Measurements from ENCODE around the gene GNA12. TPM values are rescaled to one million over a fixed set of nuclear protein-coding genes. Genes with fewer than 3 reads are reported as not detected.

The GNA12 gene
- total and polyA plus RNA-seq, 2 of the 4 experiments (the other 2 are of a cell fraction) = 14.3 to 93.9 TPM

DNA sequence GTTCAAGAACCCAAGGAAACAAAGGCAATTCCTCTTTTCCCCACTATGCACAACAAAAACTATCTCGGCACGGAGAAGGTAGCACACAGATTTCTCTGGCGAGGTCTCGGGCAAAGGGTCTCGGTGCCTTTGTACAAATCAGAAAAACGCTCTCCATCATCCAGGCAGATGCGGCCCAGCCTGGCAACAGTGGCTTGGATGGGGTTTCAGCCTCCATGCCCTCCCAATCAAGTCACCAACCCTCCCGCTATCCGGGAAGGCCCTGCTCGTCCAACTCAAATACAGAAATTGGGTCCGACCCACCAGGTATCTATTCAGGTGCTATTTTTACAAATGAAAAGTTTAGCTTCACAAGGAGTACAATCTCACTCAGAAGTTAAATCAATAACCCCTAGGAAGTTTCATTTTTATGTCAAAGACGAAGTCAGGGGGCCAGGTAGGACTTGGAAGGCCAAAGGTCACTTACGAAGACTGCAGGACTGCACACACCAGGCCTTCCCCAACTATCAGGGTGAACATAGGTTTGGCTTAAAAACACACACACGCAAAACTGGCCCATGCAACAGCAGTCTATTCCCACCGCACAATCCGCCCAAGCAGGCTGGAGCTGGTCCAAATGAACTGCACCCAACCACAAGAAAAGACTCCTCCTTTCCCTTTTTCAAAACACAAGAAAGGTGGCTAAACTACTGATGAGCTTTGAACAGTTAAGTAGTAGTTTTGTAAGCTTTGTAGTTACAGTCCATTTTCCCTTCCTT is 43.0 kb downstream of the GNA12 start:
- POLR2A ChIA-PET (ENCODE audit: unreplicated experiment) = no interaction called here
- peak; percentile 73 for DNase-seq
- H2BK15ac ChIP-seq (ENCODE audit: low read depth, low read length) = peak overlapping the region; percentile 58; the same call in 2 of the 3 replicates
- H3K27ac ChIP-seq (ENCODE audit: insufficient read depth, low read length) = peak overlapping the region; percentile 56
- no peak overlapping the region for H3K4me3 ChIP-seq (ENCODE audit: insufficient read depth, low read depth, low read length)
- H3K14ac ChIP-seq (replicated peaks; ENCODE audit: low read depth, low read length) = peak overlapping the region; percentile 66
- in situ Hi-C loops (cut with MboI; ENCODE audit: low sequenced_read_pairs) = no loop called here
- dilution Hi-C loops (cut with HindIII; ENCODE audit: low sequenced_read_pairs, unreplicated experiment) = no loop called here
- BruUV-seq (replicated peaks) = no TSS peak
- peaks cover 31% of the 10 kb centered on the region for H3K4me1 ChIP-seq (ENCODE audit: control insufficient read depth, insufficient read depth, low read length)
- H3K79me1 ChIP-seq (ENCODE audit: low read depth in 1 of 2, low read length in 2 of 2) = peaks cover 51 to 79% of the 10 kb centered on the region in 2 experiments
- H4K91ac ChIP-seq (ENCODE audit: insufficient read depth, low read depth, low read length) = peak overlapping the region; percentile 83
- peaks cover 45% of the 10 kb centered on the region for H3K9me1 ChIP-seq (ENCODE audit: insufficient read depth, low read length)
- H3K9ac ChIP-seq (ENCODE audit: low read depth, low read length) = no peak overlapping the region
- H3K9me3 ChIP-seq (ENCODE audit: control insufficient read depth, insufficient read depth, low read length) = no peaks in the 10 kb centered on the region
- H2BK20ac ChIP-seq (ENCODE audit: low read depth, low read length) = peak overlapping the region; percentile 35
- no peaks in the 10 kb centered on the region for H3K36me3 ChIP-seq (ENCODE audit: control insufficient read depth, insufficient read depth, low read length)
- ATAC-seq (ENCODE audit: low read depth) = no peak
- H4K5ac ChIP-seq (ENCODE audit: low read depth, low read length) = peak overlapping the region; percentile 23
- H2AK5ac ChIP-seq (ENCODE audit: low read depth, low read length) = peak overlapping the region; percentile 60
- peak overlapping the region; percentile 94 for H2BK5ac ChIP-seq (ENCODE audit: low read depth, low read length, poor library complexity, severe bottlenecking)
- no peak overlapping the region for H2AK9ac ChIP-seq (replicated peaks; ENCODE audit: low read depth, low read length, poor library complexity)
- H3K56ac ChIP-seq (ENCODE audit: extremely low read depth, insufficient read depth, low read length) = peak overlapping the region; percentile 66
- peak overlapping the region; percentile 72 for H3K4me2 ChIP-seq (ENCODE audit: low read depth, low read length)
- H4K8ac ChIP-seq (ENCODE audit: low read depth in 2 of 2, low read length in 2 of 2) = peak overlapping the region; percentile 51 to 80
- H4K20me1 ChIP-seq (ENCODE audit: insufficient read depth, low read length) = peaks cover 8% of the 10 kb centered on the region; the same call in 1 of the 2 replicates
- H3K4ac ChIP-seq (ENCODE audit: low read depth, low read length) = peak overlapping the region; percentile 78
- CTCF ChIA-PET = interaction anchor here (0.5 to 1.7 kb wide), 3 partner anchors 17 to 41 kb away, joined by 3 to 5 read pairs (median 3); no protein-coding TSS in a partner anchor
- peak overlapping the region; percentile 78 for H2BK120ac ChIP-seq (ENCODE audit: low read depth, low read length)
- H3K18ac ChIP-seq (ENCODE audit: low read depth, low read length) = peak overlapping the region; percentile 83
- peak overlapping the region; percentile 61 for H3K23ac ChIP-seq (ENCODE audit: low read depth, low read length)
- no CpG with 5 or more reads among the region's 16 CpGs for WGBS, 2 experiments (ENCODE audit: extremely low coverage in 2 of 2, insufficient read length in 1 of 2)
- no peak overlapping the region for H2AFZ ChIP-seq (replicated peaks; ENCODE audit: low read length, poor library complexity)
- intact Hi-C loops (cut with micrococcal nuclease) = no loop called here
- no peaks in the 10 kb centered on the region for H3K27me3 ChIP-seq (ENCODE audit: control insufficient read depth, insufficient read depth, low read length)
- TF ChIP-seq BHLHE40 (IDR thresholded peaks at IDR 0.05; ENCODE audit: low read depth, low read length) (no peak), RFX5 (IDR thresholded peaks at IDR 0.05; ENCODE audit: low read depth, low read length) (no peak), MXI1 (IDR thresholded peaks at IDR 0.05; ENCODE audit: borderline replicate concordance, low read depth, low read length) (no peak), POLR2A (IDR thresholded peaks at IDR 0.05; ENCODE audit: low read depth, low read length) (no peak), RCOR1 (IDR thresholded peaks at IDR 0.05; ENCODE audit: insufficient replicate concordance, low read length) (no peak), CHD1 (IDR thresholded peaks at IDR 0.05; ENCODE audit: low read depth, low read length) (no peak), RAD21 (IDR thresholded peaks at IDR 0.05; ENCODE audit: low read length) (no peak), NFE2L2 (IDR thresholded peaks at IDR 0.05; ENCODE audit: low read depth, low read length) (no peak), FOS (IDR thresholded peaks at IDR 0.05; ENCODE audit: low read depth, low read length) (no peak), CEBPB (IDR thresholded peaks at IDR 0.05; ENCODE audit: low read depth, low read length) (no peak), SMC3 (IDR thresholded peaks at IDR 0.05; ENCODE audit: low read depth, low read length) (no peak), MAZ (IDR thresholded peaks at IDR 0.05; ENCODE audit: borderline replicate concordance, low read depth, low read length) (no peak)
- TF ChIP-seq, protein P1, sequence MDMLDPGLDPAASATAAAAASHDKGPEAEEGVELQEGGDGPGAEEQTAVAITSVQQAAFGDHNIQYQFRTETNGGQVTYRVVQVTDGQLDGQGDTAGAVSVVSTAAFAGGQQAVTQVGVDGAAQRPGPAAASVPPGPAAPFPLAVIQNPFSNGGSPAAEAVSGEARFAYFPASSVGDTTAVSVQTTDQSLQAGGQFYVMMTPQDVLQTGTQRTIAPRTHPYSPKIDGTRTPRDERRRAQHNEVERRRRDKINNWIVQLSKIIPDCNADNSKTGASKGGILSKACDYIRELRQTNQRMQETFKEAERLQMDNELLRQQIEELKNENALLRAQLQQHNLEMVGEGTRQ (IDR thresholded peaks at IDR 0.05; ENCODE audit: low read depth, low read length) = no peak
- TF ChIP-seq, protein P2, sequence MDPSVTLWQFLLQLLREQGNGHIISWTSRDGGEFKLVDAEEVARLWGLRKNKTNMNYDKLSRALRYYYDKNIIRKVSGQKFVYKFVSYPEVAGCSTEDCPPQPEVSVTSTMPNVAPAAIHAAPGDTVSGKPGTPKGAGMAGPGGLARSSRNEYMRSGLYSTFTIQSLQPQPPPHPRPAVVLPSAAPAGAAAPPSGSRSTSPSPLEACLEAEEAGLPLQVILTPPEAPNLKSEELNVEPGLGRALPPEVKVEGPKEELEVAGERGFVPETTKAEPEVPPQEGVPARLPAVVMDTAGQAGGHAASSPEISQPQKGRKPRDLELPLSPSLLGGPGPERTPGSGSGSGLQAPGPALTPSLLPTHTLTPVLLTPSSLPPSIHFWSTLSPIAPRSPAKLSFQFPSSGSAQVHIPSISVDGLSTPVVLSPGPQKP (IDR thresholded peaks at IDR 0.05; ENCODE audit: borderline replicate concordance, low read depth, low read length) = no peak
- TF ChIP-seq, protein P3, sequence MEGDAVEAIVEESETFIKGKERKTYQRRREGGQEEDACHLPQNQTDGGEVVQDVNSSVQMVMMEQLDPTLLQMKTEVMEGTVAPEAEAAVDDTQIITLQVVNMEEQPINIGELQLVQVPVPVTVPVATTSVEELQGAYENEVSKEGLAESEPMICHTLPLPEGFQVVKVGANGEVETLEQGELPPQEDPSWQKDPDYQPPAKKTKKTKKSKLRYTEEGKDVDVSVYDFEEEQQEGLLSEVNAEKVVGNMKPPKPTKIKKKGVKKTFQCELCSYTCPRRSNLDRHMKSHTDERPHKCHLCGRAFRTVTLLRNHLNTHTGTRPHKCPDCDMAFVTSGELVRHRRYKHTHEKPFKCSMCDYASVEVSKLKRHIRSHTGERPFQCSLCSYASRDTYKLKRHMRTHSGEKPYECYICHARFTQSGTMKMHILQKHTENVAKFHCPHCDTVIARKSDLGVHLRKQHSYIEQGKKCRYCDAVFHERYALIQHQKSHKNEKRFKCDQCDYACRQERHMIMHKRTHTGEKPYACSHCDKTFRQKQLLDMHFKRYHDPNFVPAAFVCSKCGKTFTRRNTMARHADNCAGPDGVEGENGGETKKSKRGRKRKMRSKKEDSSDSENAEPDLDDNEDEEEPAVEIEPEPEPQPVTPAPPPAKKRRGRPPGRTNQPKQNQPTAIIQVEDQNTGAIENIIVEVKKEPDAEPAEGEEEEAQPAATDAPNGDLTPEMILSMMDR (conservative IDR thresholded peaks at IDR 0.05; ENCODE audit: low read depth, low read length) = no peak

All from IMR-90 (cell line).